C4-2B (cell line): ENCODE results near the gene BCORL1.

Source experiments
- CTCF ChIP-seq: fragments of 450-650 bp; conservative IDR thresholded peaks from 2 replicates; pipeline ENCODE4 v1.5.1; 2017; ENCODE audit warnings: mild to moderate bottlenecking
- ZFX ChIP-seq: fragments of 450-650 bp; IDR thresholded peaks from 2 replicates; pipeline ENCODE4 v1.6.1; 2017

GRCh38 chrX:130027569-130027968 lies 45.1 kb downstream of the BCORL1 start:
- TF ChIP-seq CTCF (no peak), ZFX (no peak)
